Measurements from ENCODE around the gene KCNE2.
"Not testable (repeated sequence)": the region's sequence is repeated elsewhere in the genome, so short reads cannot be mapped to it uniquely, and the experiment has no call there.

The KCNE2 gene

DNA sequence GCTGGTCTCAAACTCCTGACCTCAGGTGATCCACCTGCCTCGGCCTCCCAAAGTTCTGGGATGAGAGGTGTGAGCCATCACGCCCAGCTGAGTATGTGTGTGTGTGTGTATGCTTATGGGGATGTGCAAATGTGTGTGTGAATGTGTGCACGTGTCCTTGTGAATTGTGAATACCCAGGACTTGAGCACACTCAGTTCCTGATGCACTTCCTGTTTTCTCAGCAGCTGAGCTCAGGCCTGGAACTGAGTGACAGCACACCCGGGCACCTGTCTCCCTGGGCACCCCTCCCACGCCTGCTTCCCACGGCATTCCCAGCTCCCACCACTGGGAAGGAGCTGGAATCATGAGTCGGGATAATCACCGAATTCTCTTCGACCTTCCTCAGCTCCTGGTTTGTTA is 43.5 kb downstream of the KCNE2 start:
- not testable (repeated sequence) for H3K27me3 ChIP-seq (ENCODE audit: insufficient read depth, low read length); H3K36me3 ChIP-seq (ENCODE audit: insufficient read depth, low read length); H3K4me1 ChIP-seq (ENCODE audit: insufficient read depth, low read length); H3K9ac ChIP-seq (ENCODE audit: low read depth, low read length); H3K9me3 ChIP-seq (ENCODE audit: insufficient read depth, low read depth, low read length); H3K27ac ChIP-seq (ENCODE audit: low read depth, low read length); H3K4me3 ChIP-seq (ENCODE audit: low read length)
- no CpG with 5 or more reads among the region's 9 CpGs for WGBS

DNA sequence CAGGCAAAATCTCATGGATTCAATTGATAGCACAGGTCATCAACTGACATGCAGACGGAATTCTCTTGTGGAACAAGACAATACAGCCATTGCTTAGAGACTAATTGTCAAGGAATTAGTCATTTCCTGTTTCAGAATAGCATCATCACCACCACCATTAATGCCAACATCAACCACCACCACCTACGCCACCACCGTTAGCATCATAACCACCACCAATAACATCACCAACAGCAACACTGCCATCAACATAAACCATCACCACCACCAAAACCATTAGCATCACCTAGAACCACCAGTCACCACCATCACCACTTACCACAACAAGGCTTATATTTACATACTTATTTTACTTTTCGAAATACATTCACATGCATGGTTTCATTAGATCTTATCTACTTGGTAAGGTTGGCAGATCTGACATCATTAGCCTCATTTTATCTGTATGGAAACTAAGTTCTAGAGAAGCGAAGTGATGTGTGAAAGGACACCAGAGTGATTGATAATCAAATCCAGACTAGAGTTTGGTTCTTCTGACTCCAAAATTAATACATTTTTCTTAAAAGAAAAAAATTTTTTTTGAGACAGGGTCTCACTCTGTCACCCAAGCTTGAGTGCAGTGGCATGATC is 53.8 kb downstream of the KCNE2 start:
- H3K27me3 ChIP-seq (ENCODE audit: insufficient read depth, low read length); H3K4me3 ChIP-seq (ENCODE audit: low read length); H3K9ac ChIP-seq (ENCODE audit: low read depth, low read length); H3K4me1 ChIP-seq (ENCODE audit: insufficient read depth, low read length); H3K27ac ChIP-seq (ENCODE audit: low read depth, low read length); H3K9me3 ChIP-seq (ENCODE audit: insufficient read depth, low read depth, low read length); H3K36me3 ChIP-seq (ENCODE audit: insufficient read depth, low read length): not testable (repeated sequence)
- WGBS: no CpG with 5 or more reads among the region's 5 CpGs
